Measurements from ENCODE around the gene DAPL1.

DAPL1 gene

GRCh38 chr2:158762336-158762735 lies 32.8 kb upstream of the DAPL1 start:
- DNase-seq (ENCODE audit: low read depth) = no peak
- no peak overlapping the region for H3K4me3 ChIP-seq (ENCODE audit: low read length)
- TF ChIP-seq CTCF (conservative IDR thresholded peaks at IDR 0.05; ENCODE audit: low read length) = no peak

GRCh38 chr2:158766524-158766923 lies 28.6 kb upstream of the DAPL1 start:
- DNase-seq (ENCODE audit: low read depth) = no peak
- H3K4me3 ChIP-seq (ENCODE audit: low read length) = no peak overlapping the region
- no peak for TF ChIP-seq CTCF (conservative IDR thresholded peaks at IDR 0.05; ENCODE audit: low read length)

- no peak for DNase-seq (ENCODE audit: low read depth)
- no peak overlapping the region for H3K4me3 ChIP-seq (ENCODE audit: low read length)
- TF ChIP-seq CTCF (conservative IDR thresholded peaks at IDR 0.05; ENCODE audit: low read length) = no peak
Observed at GRCh38 chr2:158772306-158773078, 22.6 kb upstream of the DAPL1 start.

- H3K4me3 ChIP-seq (ENCODE audit: low read length) = no peak overlapping the region
- TF ChIP-seq CTCF (conservative IDR thresholded peaks at IDR 0.05; ENCODE audit: low read length) = no peak
- peak; percentile 69 for DNase-seq (ENCODE audit: low read depth)
Observed at GRCh38 chr2:158773121-158773520, 22.0 kb upstream of the DAPL1 start.

GRCh38 chr2:158774681-158775080 lies 20.4 kb upstream of the DAPL1 start:
- H3K4me3 ChIP-seq (ENCODE audit: low read length) = no peak overlapping the region
- no peak for DNase-seq (ENCODE audit: low read depth)
- no peak for TF ChIP-seq CTCF (conservative IDR thresholded peaks at IDR 0.05; ENCODE audit: low read length)

GRCh38 chr2:158775273-158776027 lies 19.7 kb upstream of the DAPL1 start:
- DNase-seq (ENCODE audit: low read depth) = no peak
- H3K4me3 ChIP-seq (ENCODE audit: low read length) = no peak overlapping the region
- TF ChIP-seq CTCF (conservative IDR thresholded peaks at IDR 0.05; ENCODE audit: low read length) = no peak

GRCh38 chr2:158776231-158776630 lies 18.9 kb upstream of the DAPL1 start:
- no peak overlapping the region for H3K4me3 ChIP-seq (ENCODE audit: low read length)
- no peak for DNase-seq (ENCODE audit: low read depth)
- no peak for TF ChIP-seq CTCF (conservative IDR thresholded peaks at IDR 0.05; ENCODE audit: low read length)

Data from AG10803 (cell line).